Activated CD4-positive, alpha-beta T cell treated with anti-CD3 and anti-CD28 coated beads, Interleukin-2, Interleukin-6, amounts not matched to agents 100 ng/mL and 50 ng/mL, durations not matched to agents 16 hours and 8 hours (primary cell): Measurements from ENCODE around the gene TMEM42.

Source experiments
- DNase-seq: peaks from one replicate; pipeline ENCODE4 v3.0.0-alpha.2; 2020

The TMEM42 gene

DNA sequence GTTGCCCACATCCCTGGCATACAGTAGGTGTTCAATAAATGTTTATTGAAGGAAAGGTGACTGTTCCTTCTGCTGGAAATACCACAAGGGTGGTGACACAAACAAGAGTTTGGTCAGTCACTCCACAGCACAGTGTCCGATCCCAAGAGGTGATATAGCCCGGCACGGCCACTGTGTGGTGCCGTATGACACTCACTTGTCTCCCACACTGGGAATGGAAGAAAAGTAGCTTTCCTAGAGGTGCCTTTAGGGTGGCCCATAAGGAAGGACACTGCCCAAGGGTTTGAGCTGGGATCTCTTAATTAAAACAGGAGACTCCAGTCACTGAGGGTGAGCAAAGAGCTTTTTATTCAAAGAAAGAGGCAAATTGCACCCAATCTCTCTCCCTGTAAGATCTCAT lies 53.2 kb downstream of the TMEM42 start:
- no peak for DNase-seq
